ENCODE results near the gene PLXDC2.

- TF ChIP-seq CTCF (conservative IDR thresholded peaks at IDR 0.05 in 1 of 2, IDR thresholded peaks at IDR 0.05 in 1 of 2; ENCODE audit: extremely low read depth in 1 of 2, insufficient read depth in 1 of 2, low read depth in 1 of 2, low read length in 2 of 2): no peak
- TF ChIP-seq EZH2 (IDR thresholded peaks at IDR 0.05; ENCODE audit: borderline replicate concordance, low read length): no peak
These were observed 182.2 kb downstream of the PLXDC2 start for GRCh38 chr10:19998482-19998881.

Measured in mammary epithelial cell (primary cell).